Measurements from ENCODE around the gene EIF4G3.

DNA sequence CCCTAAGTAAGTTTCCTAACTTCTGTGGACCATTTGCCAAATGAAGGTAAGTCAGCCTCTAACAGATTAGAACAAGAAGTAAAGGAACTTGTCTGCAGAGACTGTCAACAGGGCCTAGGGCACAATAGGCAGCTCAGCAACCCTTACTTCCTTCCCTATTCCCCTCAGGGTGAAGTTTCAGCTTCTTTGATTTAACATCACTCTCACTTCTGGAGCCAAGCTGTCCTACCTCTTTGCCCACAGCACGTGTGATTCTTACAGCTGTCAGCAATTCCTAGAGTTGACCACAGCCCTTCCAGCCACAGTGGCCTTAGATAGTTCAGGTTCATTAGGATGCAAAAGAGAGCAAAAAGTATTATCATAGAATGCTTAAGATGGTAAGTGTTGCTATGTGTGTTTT is 7.6 kb upstream of the EIF4G3 start:
- TF ChIP-seq, protein P1, sequence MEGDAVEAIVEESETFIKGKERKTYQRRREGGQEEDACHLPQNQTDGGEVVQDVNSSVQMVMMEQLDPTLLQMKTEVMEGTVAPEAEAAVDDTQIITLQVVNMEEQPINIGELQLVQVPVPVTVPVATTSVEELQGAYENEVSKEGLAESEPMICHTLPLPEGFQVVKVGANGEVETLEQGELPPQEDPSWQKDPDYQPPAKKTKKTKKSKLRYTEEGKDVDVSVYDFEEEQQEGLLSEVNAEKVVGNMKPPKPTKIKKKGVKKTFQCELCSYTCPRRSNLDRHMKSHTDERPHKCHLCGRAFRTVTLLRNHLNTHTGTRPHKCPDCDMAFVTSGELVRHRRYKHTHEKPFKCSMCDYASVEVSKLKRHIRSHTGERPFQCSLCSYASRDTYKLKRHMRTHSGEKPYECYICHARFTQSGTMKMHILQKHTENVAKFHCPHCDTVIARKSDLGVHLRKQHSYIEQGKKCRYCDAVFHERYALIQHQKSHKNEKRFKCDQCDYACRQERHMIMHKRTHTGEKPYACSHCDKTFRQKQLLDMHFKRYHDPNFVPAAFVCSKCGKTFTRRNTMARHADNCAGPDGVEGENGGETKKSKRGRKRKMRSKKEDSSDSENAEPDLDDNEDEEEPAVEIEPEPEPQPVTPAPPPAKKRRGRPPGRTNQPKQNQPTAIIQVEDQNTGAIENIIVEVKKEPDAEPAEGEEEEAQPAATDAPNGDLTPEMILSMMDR (IDR thresholded peaks at IDR 0.05) = no peak
- TF ChIP-seq POLR2A (IDR thresholded peaks at IDR 0.05) = no peak

Data from gastroesophageal sphincter (tissue), 3 donors.